Stomach (tissue), 9 donors: ENCODE results near the gene ATN1. TPM values are rescaled to one million over a fixed set of nuclear protein-coding genes. Genes with fewer than 3 reads are reported as not detected.

Source experiments
- DNase-seq, 2 donors: peaks; one replicate each; pipeline versions ENCODE4 v3.0.0 to v3.0.0-alpha.2; 2013 to 2019
- H3K27ac ChIP-seq, 5 donors: fragments of 200-600 bp in 4 of 5; sonication (generic) in 4 of 5; one replicate each; pipeline ENCODE4 v1.5.1; 2013 to 2019; ENCODE audit warnings: mild to moderate bottlenecking in 1 of 5, moderate library complexity in 1 of 5
- H3K27me3 ChIP-seq, 3 donors: fragments of 200-600 bp; sonication (generic); one replicate each; pipeline ENCODE4 v1.5.1; 2017 to 2019; ENCODE audit warnings: mixed run types in 1 of 3
- H3K36me3 ChIP-seq, 4 donors: fragments of 200-600 bp; sonication (generic); 1 replicate in 3 of 4; 2 replicates in 1 of 4; pipeline ENCODE4 v1.5.1; 2016 to 2019
- H3K4me1 ChIP-seq, 4 donors: fragments of 200-600 bp; sonication (generic); one replicate each; pipeline ENCODE4 v1.5.1; 2016 to 2019
- H3K4me3 ChIP-seq, 4 donors: fragments of 200-600 bp; sonication (generic) in 3 of 4; one replicate each; pipeline ENCODE4 v1.5.1; 2016 to 2019; ENCODE audit warnings: mild to moderate bottlenecking in 1 of 4
- H3K9me3 ChIP-seq, 4 donors: fragments of 200-600 bp; sonication (generic); one replicate each; pipeline ENCODE4 v1.5.1; 2016 to 2019
- EP300 ChIP-seq: sonication (generic); formaldehyde crosslinking; IDR thresholded peaks from one replicate; pipeline ENCODE4 v1.6.1; 2017; ENCODE audit warnings: antibody characterized with exemption
- POLR2A ChIP-seq, 4 donors: fragments of 450-650 bp; IDR thresholded peaks; one replicate each; pipeline ENCODE4 v1.6.1; 2016; ENCODE audit warnings: antibody characterized with exemption in 4 of 4, control low read depth in 2 of 4, mild to moderate bottlenecking in 1 of 4, moderate library complexity in 1 of 4
- POLR2AphosphoS5 ChIP-seq, 3 donors: sonication (generic); formaldehyde crosslinking; IDR thresholded peaks; one replicate each; pipeline ENCODE4 v1.6.1; 2016; ENCODE audit warnings: antibody characterized with exemption in 3 of 3
- WGBS, 5 donors: extraction: QIAGEN DNeasy Blood & Tissue Kit in 3 of 5; methylation state at CpG; one replicate each; pipeline versions ENCODE4 v1.1.5 to v1.1.7; 2013 to 2018; 5-methylcytosine and 5-hydroxymethylcytosine counted together
- intact Hi-C: fragments of 100-400 bp; cut with DNase I; formaldehyde crosslinking; loops from one replicate; pipeline ENCODE4 v1.15.1; 2023; ENCODE audit warnings: low total_unique reads
- polyA plus RNA-seq, 3 donors: library from polyadenylated mRNA; stranded (reverse); fragments of 200-250 nt; gene quantifications; one replicate each; pipeline ENCODE4 v1.2.3, GENCODE V29; 2013
- total RNA-seq, 5 donors: library from RNA; depleted of rRNA; stranded (reverse); fragments of >200 nt; gene quantifications; one replicate each; pipeline versions ENCODE4 v1.1.0 to v1.2.3, GENCODE V29; 2014 to 2016
- TF ChIP-seq, protein P1 (sequence below), 7 experiments: fragments of 450-650 bp in 4 of 7; fragments of 200-600 bp in 3 of 7; sonication (generic) in 3 of 7; IDR thresholded peaks; one replicate each; pipeline ENCODE4 v1.5.1; 2016 to 2019; ENCODE audit warnings: antibody characterized with exemption in 7 of 7, control low read depth in 2 of 7, mild to moderate bottlenecking in 1 of 7
- donor health status: healthy with polysubstance abuse.
- donor health status: Bipolar disorder and iron deficiency.
- donor health status: healthy.

Gene ATN1
- total and polyA plus RNA-seq, 8 donors = 23.3 to 694 (median 73.5) TPM

DNA sequence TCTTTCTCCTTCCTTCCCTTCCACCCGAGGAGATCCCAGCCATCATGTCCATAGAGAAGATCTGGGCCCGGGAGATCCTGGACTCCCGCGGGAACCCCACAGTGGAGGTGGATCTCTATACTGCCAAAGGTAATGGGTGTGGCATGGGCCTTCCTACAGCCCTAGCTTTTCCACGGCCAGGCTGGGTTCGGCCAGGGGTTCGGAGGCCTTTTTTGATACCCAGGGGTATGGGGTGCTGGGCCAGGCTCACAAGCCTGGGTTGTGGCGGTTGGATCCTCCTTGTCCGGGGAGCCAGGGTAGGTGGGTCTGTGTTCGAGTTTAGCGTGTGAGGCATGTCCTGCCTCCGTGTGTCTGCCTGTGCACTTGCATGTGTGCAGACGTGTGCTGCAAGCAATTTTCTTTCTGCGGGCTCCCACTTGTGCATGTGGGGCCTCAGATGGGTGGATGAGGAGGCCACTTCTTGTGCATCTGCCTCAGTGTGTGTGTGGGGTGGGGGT lies 11.9 kb upstream of the ATN1 start:
- no peak for TF ChIP-seq EP300
- no peak for TF ChIP-seq POLR2A (IDR thresholded peaks at IDR 0.05)
- TF ChIP-seq POLR2AphosphoS5 (IDR thresholded peaks at IDR 0.05) = no peak
- TF ChIP-seq, protein P1, sequence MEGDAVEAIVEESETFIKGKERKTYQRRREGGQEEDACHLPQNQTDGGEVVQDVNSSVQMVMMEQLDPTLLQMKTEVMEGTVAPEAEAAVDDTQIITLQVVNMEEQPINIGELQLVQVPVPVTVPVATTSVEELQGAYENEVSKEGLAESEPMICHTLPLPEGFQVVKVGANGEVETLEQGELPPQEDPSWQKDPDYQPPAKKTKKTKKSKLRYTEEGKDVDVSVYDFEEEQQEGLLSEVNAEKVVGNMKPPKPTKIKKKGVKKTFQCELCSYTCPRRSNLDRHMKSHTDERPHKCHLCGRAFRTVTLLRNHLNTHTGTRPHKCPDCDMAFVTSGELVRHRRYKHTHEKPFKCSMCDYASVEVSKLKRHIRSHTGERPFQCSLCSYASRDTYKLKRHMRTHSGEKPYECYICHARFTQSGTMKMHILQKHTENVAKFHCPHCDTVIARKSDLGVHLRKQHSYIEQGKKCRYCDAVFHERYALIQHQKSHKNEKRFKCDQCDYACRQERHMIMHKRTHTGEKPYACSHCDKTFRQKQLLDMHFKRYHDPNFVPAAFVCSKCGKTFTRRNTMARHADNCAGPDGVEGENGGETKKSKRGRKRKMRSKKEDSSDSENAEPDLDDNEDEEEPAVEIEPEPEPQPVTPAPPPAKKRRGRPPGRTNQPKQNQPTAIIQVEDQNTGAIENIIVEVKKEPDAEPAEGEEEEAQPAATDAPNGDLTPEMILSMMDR (IDR thresholded peaks at IDR 0.05) = no peak
- Histone ChIP-seq H3K36me3 (peaks cover 0 to 42% (median 27%) of the 10 kb centered on the region in 4 donors), H3K27ac (peak overlapping the region in 1 of 5 donors; percentile 88), H3K9me3 (no peaks in the 10 kb centered on the region), H3K4me3 (peak overlapping the region in 2 of 4 donors; percentile 78 to 79), H3K4me1 (peaks cover 18 to 30% (median 26%) of the 10 kb centered on the region in 4 donors), H3K27me3 (peaks cover 0 to 32% (median 11%) of the 10 kb centered on the region in 3 donors)
- intact Hi-C loops = no loop called here
- DNase-seq = no peak
- 62 to 81% (median 78%) methylated on average over 8 to 14 of the region's 14 CpGs for WGBS, 5 donors

- DNase-seq = no peak
- peaks cover 0 to 50% (median 32%) of the 10 kb centered on the region in 4 donors for H3K36me3 ChIP-seq
- no peak for TF ChIP-seq POLR2A (IDR thresholded peaks at IDR 0.05)
- TF ChIP-seq POLR2AphosphoS5 (IDR thresholded peaks at IDR 0.05) = no peak
- peaks cover 0 to 32% (median 11%) of the 10 kb centered on the region in 3 donors for H3K27me3 ChIP-seq
- H3K27ac ChIP-seq = no peak overlapping the region
- H3K9me3 ChIP-seq = no peaks in the 10 kb centered on the region
- 92 to 94% (median 93%) methylated on average over 11 of the region's 11 CpGs for WGBS, 5 donors
- no peak overlapping the region for H3K4me3 ChIP-seq
- intact Hi-C loops = no loop called here
- H3K4me1 ChIP-seq = peaks cover 18 to 30% (median 26%) of the 10 kb centered on the region in 4 donors
Measured at GRCh38 chr12:6916426-6917200, 11.1 kb upstream of the ATN1 start.

DNA sequence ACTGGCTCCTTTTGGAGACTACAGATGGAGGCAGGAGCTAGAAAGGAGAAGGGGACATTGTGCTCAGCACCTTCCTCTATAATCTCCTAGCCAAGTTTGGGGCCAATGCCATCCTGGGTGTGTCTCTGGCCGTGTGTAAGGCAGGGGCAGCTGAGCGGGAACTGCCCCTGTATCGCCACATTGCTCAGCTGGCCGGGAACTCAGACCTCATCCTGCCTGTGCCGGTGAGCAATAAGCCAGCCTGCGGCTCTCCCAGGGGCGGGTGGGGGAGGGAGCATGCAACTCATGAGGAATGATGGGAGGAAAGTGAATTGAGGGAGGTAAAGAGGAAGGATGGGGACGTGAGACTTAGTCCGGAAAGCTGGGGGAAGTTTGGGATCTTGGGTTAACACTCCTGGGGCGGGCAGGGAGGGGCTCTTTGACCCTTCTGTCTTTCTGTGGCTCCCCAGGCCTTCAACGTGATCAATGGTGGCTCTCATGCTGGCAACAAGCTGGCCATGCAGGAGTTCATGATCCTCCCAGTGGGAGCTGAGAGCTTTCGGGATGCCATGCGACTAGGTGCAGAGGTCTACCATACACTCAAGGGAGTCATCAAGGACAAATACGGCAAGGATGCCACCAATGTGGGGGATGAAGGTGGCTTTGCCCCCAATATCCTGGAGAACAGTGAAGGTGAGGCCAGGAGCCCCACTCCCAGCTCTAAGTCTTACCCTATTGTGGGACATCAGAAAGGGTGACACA lies 10.1 kb upstream of the ATN1 start:
- no peak for DNase-seq
- intact Hi-C loops = no loop called here

DNA sequence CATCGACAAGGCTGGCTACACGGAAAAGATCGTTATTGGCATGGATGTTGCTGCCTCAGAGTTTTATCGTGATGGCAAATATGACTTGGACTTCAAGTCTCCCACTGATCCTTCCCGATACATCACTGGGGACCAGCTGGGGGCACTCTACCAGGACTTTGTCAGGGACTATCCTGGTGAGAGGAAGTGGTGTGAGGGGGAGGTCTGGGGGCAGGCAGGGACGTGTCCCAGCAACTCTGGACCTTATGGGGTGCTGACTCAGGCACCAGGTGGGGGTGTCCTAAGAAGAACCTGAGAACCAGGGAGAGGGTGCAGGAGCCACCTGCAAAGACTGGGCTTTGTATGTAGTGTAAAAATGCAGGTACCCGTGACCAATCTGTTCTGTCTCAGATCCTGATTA lies 8.2 kb upstream of the ATN1 start:
- intact Hi-C loops = no loop called here
- Histone ChIP-seq H3K27me3 (peaks cover 0 to 12% (median 0%) of the 10 kb centered on the region in 3 donors), H3K4me3 (no peak overlapping the region), H3K27ac (no peak overlapping the region), H3K9me3 (no peaks in the 10 kb centered on the region), H3K4me1 (peaks cover 15 to 37% (median 23%) of the 10 kb centered on the region in 4 donors), H3K36me3 (peaks cover 0 to 69% (median 46%) of the 10 kb centered on the region in 4 donors)
- WGBS, 5 donors = 63 to 76% (median 75%) methylated on average over 7 of the region's 7 CpGs
- DNase-seq = no peak
- TF ChIP-seq POLR2A (IDR thresholded peaks at IDR 0.05) = no peak

More for the DNA sequence above, 10.1 kb upstream of the ATN1 start:
- Histone ChIP-seq H3K9me3 (no peaks in the 10 kb centered on the region), H3K27me3 (peaks cover 0 to 29% (median 11%) of the 10 kb centered on the region in 3 donors), H3K36me3 (peaks cover 0 to 59% (median 41%) of the 10 kb centered on the region in 4 donors), H3K27ac (no peak overlapping the region), H3K4me1 (peaks cover 18 to 30% (median 26%) of the 10 kb centered on the region in 4 donors), H3K4me3 (no peak overlapping the region)
- TF ChIP-seq, protein P1 (IDR thresholded peaks at IDR 0.05) = no peak
- TF ChIP-seq POLR2A (IDR thresholded peaks at IDR 0.05) (no peak), POLR2AphosphoS5 (IDR thresholded peaks at IDR 0.05) (no peak), EP300 (no peak)
- 78 to 93% (median 88%) methylated on average over 7 to 14 of the region's 14 CpGs for WGBS, 5 donors

DNA sequence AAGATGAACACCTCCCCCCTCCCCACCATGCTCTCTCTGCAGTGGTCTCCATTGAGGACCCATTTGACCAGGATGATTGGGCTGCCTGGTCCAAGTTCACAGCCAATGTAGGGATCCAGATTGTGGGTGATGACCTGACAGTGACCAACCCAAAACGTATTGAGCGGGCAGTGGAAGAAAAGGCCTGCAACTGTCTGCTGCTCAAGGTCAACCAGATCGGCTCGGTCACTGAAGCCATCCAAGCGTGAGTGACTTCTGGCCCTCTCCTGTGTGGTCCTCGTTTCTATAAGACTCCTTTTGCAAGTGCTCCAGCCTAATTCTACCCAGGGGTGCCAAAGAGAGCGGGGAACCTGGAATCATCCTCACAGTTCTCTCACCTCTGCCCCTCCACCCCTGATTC lies 6.2 kb upstream of the ATN1 start:
- Histone ChIP-seq H3K36me3 (peaks cover 0 to 63% (median 44%) of the 10 kb centered on the region in 4 donors), H3K27ac (no peak overlapping the region), H3K4me1 (peaks cover 21 to 39% (median 27%) of the 10 kb centered on the region in 4 donors), H3K4me3 (no peak overlapping the region), H3K9me3 (no peaks in the 10 kb centered on the region), H3K27me3 (no peaks in the 10 kb centered on the region)
- intact Hi-C loops = no loop called here
- TF ChIP-seq EP300 = no peak
- TF ChIP-seq POLR2AphosphoS5 (IDR thresholded peaks at IDR 0.05) = no peak
- TF ChIP-seq POLR2A (IDR thresholded peaks at IDR 0.05) = no peak
- TF ChIP-seq, protein P1 (IDR thresholded peaks at IDR 0.05) = no peak
- DNase-seq = peak in 1 of 2 donors; percentile 1
- 66 to 94% (median 90%) methylated on average over 7 of the region's 7 CpGs for WGBS, 5 donors
